ENCODE results near the gene C2CD3. TPM values are rescaled to one million over a fixed set of nuclear protein-coding genes. Genes with fewer than 3 reads are reported as not detected.

Gene C2CD3
- total RNA-seq, 1 donor from 2014 or later, result 13.8 TPM

- peaks cover 27% of the 10 kb centered on the region for H3K4me1 ChIP-seq
- no peaks in the 10 kb centered on the region for H3K9me3 ChIP-seq (replicated peaks)
- DNase-seq, result no peak
- no peaks in the 10 kb centered on the region for H3K27me3 ChIP-seq (ENCODE audit: low read depth)
- intact Hi-C loops (cut with micrococcal nuclease), result no loop called here
- no peak overlapping the region for H3K4me3 ChIP-seq
- peaks cover 40% of the 10 kb centered on the region for H3K36me3 ChIP-seq
- no peak for TF ChIP-seq CTCF (IDR thresholded peaks at IDR 0.05; ENCODE audit: borderline replicate concordance)
- no peak overlapping the region for H3K27ac ChIP-seq (replicated peaks)
These were observed 166.6 kb downstream of the C2CD3 start for GRCh38 chr11:74004046-74004695.

- no peak for DNase-seq
- no peak for TF ChIP-seq CTCF (IDR thresholded peaks at IDR 0.05; ENCODE audit: borderline replicate concordance)
- Histone ChIP-seq H3K27ac (replicated peaks) (no peak overlapping the region), H3K4me3 (no peak overlapping the region), H3K36me3 (peaks cover 40% of the 10 kb centered on the region), H3K9me3 (replicated peaks) (no peaks in the 10 kb centered on the region), H3K27me3 (ENCODE audit: low read depth) (no peaks in the 10 kb centered on the region), H3K4me1 (peaks cover 13% of the 10 kb centered on the region)
- intact Hi-C loops (cut with micrococcal nuclease), result no loop called here
These were observed 168.0 kb downstream of the C2CD3 start for GRCh38 chr11:74002832-74003231.

GRCh38 chr11:74001822-74002286 lies 168.9 kb downstream of the C2CD3 start:
- TF ChIP-seq CTCF (IDR thresholded peaks at IDR 0.05; ENCODE audit: borderline replicate concordance), result no peak
- peaks cover 40% of the 10 kb centered on the region for H3K36me3 ChIP-seq
- no peak overlapping the region for H3K4me3 ChIP-seq
- peaks cover 9% of the 10 kb centered on the region for H3K4me1 ChIP-seq
- no peak for DNase-seq
- no peaks in the 10 kb centered on the region for H3K9me3 ChIP-seq (replicated peaks)
- intact Hi-C loops (cut with micrococcal nuclease), result no loop called here
- no peaks in the 10 kb centered on the region for H3K27me3 ChIP-seq (ENCODE audit: low read depth)
- H3K27ac ChIP-seq (replicated peaks), result no peak overlapping the region

- Histone ChIP-seq H3K9me3 (replicated peaks) (no peaks in the 10 kb centered on the region), H3K4me1 (peaks cover 9% of the 10 kb centered on the region), H3K4me3 (no peak overlapping the region), H3K27me3 (ENCODE audit: low read depth) (no peaks in the 10 kb centered on the region), H3K36me3 (peaks cover 36% of the 10 kb centered on the region), H3K27ac (replicated peaks) (no peak overlapping the region)
- no peak for TF ChIP-seq CTCF (IDR thresholded peaks at IDR 0.05; ENCODE audit: borderline replicate concordance)
- DNase-seq, result no peak
- intact Hi-C loops (cut with micrococcal nuclease), result no loop called here
These were observed 170.3 kb downstream of the C2CD3 start for GRCh38 chr11:74000307-74001133.

GRCh38 chr11:73999581-74000306 lies 171.1 kb downstream of the C2CD3 start:
- Histone ChIP-seq H3K4me3 (no peak overlapping the region), H3K4me1 (peaks cover 3% of the 10 kb centered on the region), H3K27me3 (ENCODE audit: low read depth) (no peaks in the 10 kb centered on the region), H3K27ac (replicated peaks) (no peak overlapping the region), H3K9me3 (replicated peaks) (no peaks in the 10 kb centered on the region), H3K36me3 (peaks cover 31% of the 10 kb centered on the region)
- no peak for DNase-seq
- intact Hi-C loops (cut with micrococcal nuclease), result no loop called here
- no peak for TF ChIP-seq CTCF (IDR thresholded peaks at IDR 0.05; ENCODE audit: borderline replicate concordance)
